Mesendoderm (in vitro differentiated cells): ENCODE measurements around the gene ADM5.

ENCODE experiments used
- DNase-seq: peaks from one replicate; pipeline ENCODE4 v3.0.0; 2013
- H2AK5ac ChIP-seq: 2 replicates; pipeline ENCODE4 v1.6.1; 2013; ENCODE audit warnings: low read length, inconsistent platforms
- H2BK120ac ChIP-seq: 2 replicates; pipeline ENCODE4 v1.6.1; 2013; ENCODE audit warnings: low read depth, mild to moderate bottlenecking, low read length, moderate library complexity, mixed read lengths
- H2BK15ac ChIP-seq: replicated peaks from 2 replicates; pipeline ENCODE4 v1.6.1; 2013; ENCODE audit warnings: low read depth, mild to moderate bottlenecking, moderate library complexity
- H2BK5ac ChIP-seq: 2 replicates; pipeline ENCODE4 v1.6.1; 2013; ENCODE audit warnings: low read length, inconsistent platforms
- H3K18ac ChIP-seq: 2 replicates; pipeline ENCODE4 v1.6.1; 2013; ENCODE audit warnings: mild to moderate bottlenecking, low read length, mixed read lengths
- H3K23ac ChIP-seq: one replicate; pipeline ENCODE4 v1.6.1; 2013; ENCODE audit warnings: low read length
- H3K27ac ChIP-seq: 2 replicates; pipeline ENCODE4 v1.5.1; 2013; ENCODE audit warnings: low read depth, mild to moderate bottlenecking, inconsistent platforms, low read length, moderate library complexity
- H3K27me3 ChIP-seq: 2 replicates; pipeline ENCODE4 v1.6.1; 2013; ENCODE audit warnings: low read length, control low read depth, mild to moderate bottlenecking, inconsistent platforms; ENCODE audit not compliant: insufficient read depth, poor library complexity
- H3K36me3 ChIP-seq: 2 replicates; pipeline ENCODE4 v1.6.1; 2013; ENCODE audit warnings: low read length, inconsistent platforms; ENCODE audit not compliant: control insufficient read depth, insufficient read depth
- H3K4ac ChIP-seq: one replicate; pipeline ENCODE4 v1.6.1; 2013; ENCODE audit warnings: low read depth, mild to moderate bottlenecking, low read length, moderate library complexity
- H3K4me1 ChIP-seq: 2 replicates; pipeline ENCODE4 v1.6.1; 2013; ENCODE audit warnings: low read depth, low read length, inconsistent platforms; ENCODE audit not compliant: control insufficient read depth
- H3K4me2 ChIP-seq: 2 replicates; pipeline ENCODE4 v1.6.1; 2013; ENCODE audit warnings: low read length
- H3K4me3 ChIP-seq: 2 replicates; pipeline ENCODE4 v1.5.1; 2013; ENCODE audit warnings: mild to moderate bottlenecking, low read length
- H3K56ac ChIP-seq: one replicate; pipeline ENCODE4 v1.6.1; 2013; ENCODE audit warnings: low read length
- H3K79me1 ChIP-seq: 2 replicates; pipeline ENCODE4 v1.6.1; 2013; ENCODE audit warnings: low read length, inconsistent platforms
- H3K79me2 ChIP-seq: 2 replicates; pipeline ENCODE4 v1.6.1; 2013; ENCODE audit warnings: mild to moderate bottlenecking, low read length; ENCODE audit not compliant: control insufficient read depth, insufficient read depth
- H3K9ac ChIP-seq: 2 replicates; pipeline ENCODE4 v1.6.1; 2013; ENCODE audit warnings: low read length, inconsistent platforms
- H4K5ac ChIP-seq: one replicate; pipeline ENCODE4 v1.6.1; 2013; ENCODE audit warnings: low read length
- H4K8ac ChIP-seq: one replicate; pipeline ENCODE4 v1.6.1; 2013; ENCODE audit warnings: low read depth, mild to moderate bottlenecking, control low read depth, low read length, moderate library complexity
- WGBS: extraction: QIAGEN DNeasy Blood & Tissue Kit; methylation state at CpG from one replicate; pipeline ENCODE4 v1.1.7; 2013; ENCODE audit warnings: low lambda C conversion rate, missing lambda C conversion rate; ENCODE audit not compliant: insufficient coverage; ENCODE audit errors: extremely low coverage; 5-methylcytosine and 5-hydroxymethylcytosine counted together

ADM5 gene

GRCh38 chr19:49676784-49677230 lies 12.6 kb upstream of the ADM5 start:
- DNase-seq = peak; percentile 100
- Histone ChIP-seq H3K36me3 (peaks cover 4% of the 10 kb centered on the region), H2AK5ac (no peak overlapping the region), H3K18ac (no peak overlapping the region), H3K23ac (no peak overlapping the region), H2BK5ac (no peak overlapping the region), H4K8ac (no peak overlapping the region), H3K79me1 (peaks cover 6% of the 10 kb centered on the region), H2BK15ac (no peak overlapping the region), H3K9ac (peak overlapping the region; percentile 99), H3K4me2 (no peak overlapping the region), H4K5ac (no peak overlapping the region), H2BK120ac (no peak overlapping the region), H3K27ac (no peak overlapping the region), H3K27me3 (no peaks in the 10 kb centered on the region), H3K4me1 (peaks cover 8% of the 10 kb centered on the region), H3K4ac (no peak overlapping the region), H3K79me2 (peaks cover 38% of the 10 kb centered on the region), H3K56ac (no peak overlapping the region), H3K4me3 (no peak overlapping the region)
- no CpG with 5 or more reads among the region's 34 CpGs for WGBS

GRCh38 chr19:49677231-49677900 lies 12.0 kb upstream of the ADM5 start, which contains the start of gene PRMT1:
Gene PRMT1, plus strand, starts transcription at chr19:49677271. Its CDS starts 10 bp downstream, at chr19:49677281.
- Histone ChIP-seq H4K8ac (peak within 1 kb of the TSS; percentile 3), H3K4me1 (peaks cover 8% of the 10 kb centered on the region), H3K4me2 (peak within 1 kb of the TSS; percentile 97), H2BK5ac (peak within 1 kb of the TSS; percentile 97), H3K27ac (peak within 1 kb of the TSS; percentile 91), H3K79me1 (peaks cover 11% of the 10 kb centered on the region), H3K79me2 (peaks cover 43% of the 10 kb centered on the region), H4K5ac (no peak within 1 kb of the TSS), H2BK120ac (no peak within 1 kb of the TSS), H3K4me3 (peak within 1 kb of the TSS; percentile 89), H3K27me3 (no peaks in the 10 kb centered on the region), H3K56ac (peak within 1 kb of the TSS; percentile 99), H3K9ac (peak within 1 kb of the TSS; percentile 99), H3K18ac (peak within 1 kb of the TSS; percentile 85), H3K23ac (peak within 1 kb of the TSS; percentile 99), H2BK15ac (no peak within 1 kb of the TSS), H3K4ac (peak within 1 kb of the TSS; percentile 96), H2AK5ac (peak within 1 kb of the TSS; percentile 59), H3K36me3 (peaks cover 10% of the 10 kb centered on the region)
- peak; percentile 87 for DNase-seq
- no CpG with 5 or more reads among the region's 57 CpGs for WGBS

GRCh38 chr19:49677901-49678674 lies 11.3 kb upstream of the ADM5 start:
- no CpG with 5 or more reads among the region's 21 CpGs for WGBS
- H3K4me1 ChIP-seq = peaks cover 8% of the 10 kb centered on the region
- H3K18ac ChIP-seq = peak overlapping the region; percentile 82

GRCh38 chr19:49678985-49679770 lies 10.2 kb upstream of the ADM5 start:
- H3K4me1 ChIP-seq = peaks cover 8% of the 10 kb centered on the region
- no CpG with 5 or more reads among the region's 12 CpGs for WGBS
- no peak overlapping the region for H2BK15ac ChIP-seq
- no peak overlapping the region for H3K23ac ChIP-seq
- no peak overlapping the region for H3K4ac ChIP-seq
- H2BK120ac ChIP-seq = no peak overlapping the region
- no peak overlapping the region for H4K8ac ChIP-seq
- peaks cover 45% of the 10 kb centered on the region for H3K79me2 ChIP-seq
- no peak overlapping the region for H3K18ac ChIP-seq
- H3K36me3 ChIP-seq = peaks cover 15% of the 10 kb centered on the region
- H2BK5ac ChIP-seq = no peak overlapping the region
- H3K9ac ChIP-seq = peak overlapping the region; percentile 32
- H3K56ac ChIP-seq = peak overlapping the region; percentile 70
- no peak overlapping the region for H4K5ac ChIP-seq
- H3K79me1 ChIP-seq = peaks cover 13% of the 10 kb centered on the region
- peak overlapping the region; percentile 40 for H3K4me2 ChIP-seq
- no peaks in the 10 kb centered on the region for H3K27me3 ChIP-seq
- DNase-seq = no peak
- no peak overlapping the region for H3K4me3 ChIP-seq
- H3K27ac ChIP-seq = no peak overlapping the region
- no peak overlapping the region for H2AK5ac ChIP-seq

More at GRCh38 chr19:49677901-49678674, 11.3 kb upstream of the ADM5 start:
- H3K56ac ChIP-seq = peak overlapping the region; percentile 99
- H3K4ac ChIP-seq = peak overlapping the region; percentile 96
- no peak overlapping the region for H2BK120ac ChIP-seq
- peak overlapping the region; percentile 97 for H3K4me2 ChIP-seq
- peak overlapping the region; percentile 90 for H3K27ac ChIP-seq
- peak overlapping the region; percentile 99 for H3K9ac ChIP-seq
- H3K23ac ChIP-seq = no peak overlapping the region
- H4K8ac ChIP-seq = no peak overlapping the region
- no peak overlapping the region for H2BK15ac ChIP-seq
- H4K5ac ChIP-seq = no peak overlapping the region
- peaks cover 12% of the 10 kb centered on the region for H3K36me3 ChIP-seq
- H2AK5ac ChIP-seq = no peak overlapping the region
- peak; percentile 95 for DNase-seq
- H3K79me1 ChIP-seq = peaks cover 13% of the 10 kb centered on the region
- peaks cover 45% of the 10 kb centered on the region for H3K79me2 ChIP-seq
- H2BK5ac ChIP-seq = peak overlapping the region; percentile 92
- peak overlapping the region; percentile 89 for H3K4me3 ChIP-seq
- no peaks in the 10 kb centered on the region for H3K27me3 ChIP-seq

- Histone ChIP-seq H3K9ac (peak overlapping the region; percentile 55), H3K36me3 (peaks cover 16% of the 10 kb centered on the region), H3K27ac (peak overlapping the region; percentile 41), H2BK15ac (no peak overlapping the region), H2BK120ac (no peak overlapping the region), H4K8ac (no peak overlapping the region), H3K56ac (peak overlapping the region; percentile 45), H2AK5ac (no peak overlapping the region), H3K27me3 (no peaks in the 10 kb centered on the region), H3K18ac (no peak overlapping the region), H2BK5ac (no peak overlapping the region), H3K4me1 (peaks cover 8% of the 10 kb centered on the region), H3K23ac (no peak overlapping the region), H3K4me3 (no peak overlapping the region), H3K4ac (no peak overlapping the region), H3K79me2 (peaks cover 45% of the 10 kb centered on the region), H3K79me1 (peaks cover 14% of the 10 kb centered on the region), H3K4me2 (peak overlapping the region; percentile 25), H4K5ac (no peak overlapping the region)
- DNase-seq = no peak
- WGBS = no CpG with 5 or more reads among the region's 10 CpGs
These were observed 9.5 kb upstream of the ADM5 start for GRCh38 chr19:49679771-49680413.
